CD4-positive, alpha-beta T cell (primary cell): ENCODE data around the gene PTPN3. TPM values are rescaled to one million over a fixed set of nuclear protein-coding genes. Genes with fewer than 3 reads are reported as not detected.
"Not testable (repeated sequence)": the region's sequence is repeated elsewhere in the genome, so short reads cannot be mapped to it uniquely, and the experiment has no call there.

Experiments used
- ATAC-seq: fragments of 200-7000 bp; cut with Tn5 transposase; one replicate; pipeline ENCODE4 v1.10.0; 2022; ENCODE audit warnings: mild to moderate bottlenecking; ENCODE audit not compliant: poor library complexity
- CTCF ChIA-PET: fragments of 350-600 bp; sonication (Branson Sonifier 250); formaldehyde crosslinking; loops from one replicate; lab custom pipeline; 2021; ENCODE audit warnings: antibody characterized with exemption, inconsistent platforms; lab: Charles Lee
- POLR2A ChIA-PET: fragments of 350-600 bp; sonication (Branson Sonifier 250); formaldehyde crosslinking; loops from one replicate; lab custom pipeline; 2021; ENCODE audit warnings: antibody characterized with exemption, inconsistent platforms; lab: Charles Lee
- DNase-seq, 14 experiments: peaks; one replicate each; pipeline ENCODE4 v3.0.0-alpha.2; 2013 to 2020; ENCODE audit warnings: mixed read lengths in 2 of 14
- H3K27ac ChIP-seq, 2 donors: one replicate each; pipeline versions ENCODE4 v1.5.1 to v1.7.0; 2013; ENCODE audit warnings: low read length in 2 of 2, low read depth in 1 of 2, mild to moderate bottlenecking in 1 of 2
- H3K27me3 ChIP-seq, 2 experiments: 1 replicate in 1 of 2; 2 replicates in 1 of 2; pipeline versions ENCODE4 v1.6.1 to v1.7.0; 2013; ENCODE audit warnings: low read length in 2 of 2, control low read depth in 1 of 2, mild to moderate bottlenecking in 1 of 2, moderate library complexity in 1 of 2; ENCODE audit not compliant: insufficient read depth in 2 of 2, control insufficient read depth in 1 of 2
- H3K36me3 ChIP-seq: one replicate; pipeline ENCODE4 v1.6.1; 2013; ENCODE audit warnings: low read length, control low read depth; ENCODE audit not compliant: insufficient read depth
- H3K4me1 ChIP-seq: one replicate; pipeline ENCODE4 v1.6.1; 2013; ENCODE audit warnings: low read length, control low read depth; ENCODE audit not compliant: insufficient read depth
- H3K4me3 ChIP-seq: one replicate; pipeline ENCODE4 v1.5.1; 2013; ENCODE audit warnings: mild to moderate bottlenecking, low read length, moderate library complexity
- H3K9me3 ChIP-seq, 2 experiments: 1 replicate in 1 of 2; 2 replicates in 1 of 2; pipeline versions ENCODE4 v1.6.1 to v1.7.0; 2013; ENCODE audit warnings: low read length in 2 of 2, mild to moderate bottlenecking in 2 of 2, control low read depth in 1 of 2, moderate library complexity in 1 of 2; ENCODE audit not compliant: control insufficient read depth in 1 of 2, insufficient read depth in 1 of 2
- H3K27ac Mint-ChIP-seq: one replicate; pipeline ENCODE4 v1.8.0; 2020; ENCODE audit warnings: mixed read lengths
- H3K27me3 Mint-ChIP-seq: one replicate; pipeline ENCODE4 v1.8.0; 2021; ENCODE audit warnings: mixed read lengths
- H3K36me3 Mint-ChIP-seq: one replicate; pipeline ENCODE4 v1.8.0; 2021; ENCODE audit warnings: low read depth, mixed read lengths
- H3K4me1 Mint-ChIP-seq: one replicate; pipeline ENCODE4 v1.8.0; 2021; ENCODE audit warnings: low read depth, mixed read lengths
- H3K4me3 Mint-ChIP-seq: one replicate; pipeline ENCODE4 v1.8.0; 2020; ENCODE audit warnings: mild to moderate bottlenecking, mixed read lengths
- H3K9me3 Mint-ChIP-seq: one replicate; pipeline ENCODE4 v1.8.0; 2020; ENCODE audit warnings: mixed read lengths
- CTCF ChIP-seq: fragments of 200-600 bp; IDR thresholded peaks from one replicate; pipeline ENCODE4 v1.8.0; 2022; ENCODE audit warnings: antibody characterized with exemption, mild to moderate bottlenecking
- intact Hi-C, 2 experiments: fragments of 100-400 bp; cut with DNase I in 1 of 2; cut with micrococcal nuclease in 1 of 2; formaldehyde crosslinking; loops; one replicate each; pipeline versions ENCODE4 v1.15.1 to v1.9.0; 2023 to 2025; cut with DNase I, micrococcal nuclease
- total RNA-seq, 174 experiments: library from RNA in 2 of 174; stranded (reverse) in 2 of 174; gene quantifications; one replicate each; pipeline ENCODE4 v1.2.3 and lab custom pipeline; 2021 to 2026

The PTPN3 gene
- total RNA-seq, 2 experiments from 2014 or later, result not detected

GRCh38 chr9:109342878-109343277, 155.2 kb downstream of the PTPN3 start:
- Mint-ChIP-seq H3K27ac (no peak overlapping the region), H3K27me3 (peaks cover 12% of the 10 kb centered on the region), H3K4me1 (no peaks in the 10 kb centered on the region), H3K36me3 (no peaks in the 10 kb centered on the region), H3K9me3 (no peaks in the 10 kb centered on the region), H3K4me3 (no peak overlapping the region)
- TF ChIP-seq CTCF, result no peak
- intact Hi-C loops, result no loop called here
- Histone ChIP-seq H3K36me3 (no peaks in the 10 kb centered on the region), H3K9me3 (no peaks in the 10 kb centered on the region), H3K4me1 (no peaks in the 10 kb centered on the region), H3K27ac (no peak overlapping the region), H3K27me3 (peaks cover 0 to 7% of the 10 kb centered on the region in 2 experiments), H3K4me3 (no peak overlapping the region)
- DNase-seq, result no peak
- POLR2A ChIA-PET, result no interaction called here
- no peak for ATAC-seq
- CTCF ChIA-PET, result no interaction called here

DNA sequence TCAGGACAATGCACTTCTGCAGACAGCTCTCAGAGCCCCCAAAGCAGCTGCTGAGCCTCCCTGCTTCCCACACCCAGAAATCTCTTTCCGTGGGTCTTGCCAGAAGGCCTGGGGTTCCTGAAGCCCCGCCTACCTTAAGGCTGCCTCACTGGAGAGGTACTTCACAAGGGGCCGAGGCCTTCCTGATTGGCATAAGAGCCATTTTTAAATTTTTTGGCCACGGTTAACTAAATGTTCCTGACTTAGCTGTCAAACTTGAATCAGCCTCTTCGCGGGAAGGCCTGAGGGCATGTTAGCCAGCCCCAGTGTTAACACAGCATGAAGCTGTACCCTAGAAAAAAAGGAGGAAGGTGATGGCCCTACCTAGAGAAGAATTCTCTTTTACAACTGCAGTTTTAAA, 156.5 kb downstream of the PTPN3 start:
- DNase-seq, result no peak
- Mint-ChIP-seq H3K9me3 (no peaks in the 10 kb centered on the region), H3K27ac (no peak overlapping the region), H3K27me3 (peaks cover 9% of the 10 kb centered on the region), H3K36me3 (no peaks in the 10 kb centered on the region), H3K4me3 (no peak overlapping the region), H3K4me1 (no peaks in the 10 kb centered on the region)
- no peak for TF ChIP-seq CTCF
- ChIA-PET CTCF (no interaction called here), POLR2A (no interaction called here)
- no peak for ATAC-seq
- Histone ChIP-seq H3K4me1 (no peaks in the 10 kb centered on the region), H3K36me3 (no peaks in the 10 kb centered on the region), H3K9me3 (no peaks in the 10 kb centered on the region), H3K27ac (no peak overlapping the region), H3K27me3 (peaks cover 0 to 7% of the 10 kb centered on the region in 2 experiments), H3K4me3 (no peak overlapping the region)
- intact Hi-C loops, result no loop called here

DNA sequence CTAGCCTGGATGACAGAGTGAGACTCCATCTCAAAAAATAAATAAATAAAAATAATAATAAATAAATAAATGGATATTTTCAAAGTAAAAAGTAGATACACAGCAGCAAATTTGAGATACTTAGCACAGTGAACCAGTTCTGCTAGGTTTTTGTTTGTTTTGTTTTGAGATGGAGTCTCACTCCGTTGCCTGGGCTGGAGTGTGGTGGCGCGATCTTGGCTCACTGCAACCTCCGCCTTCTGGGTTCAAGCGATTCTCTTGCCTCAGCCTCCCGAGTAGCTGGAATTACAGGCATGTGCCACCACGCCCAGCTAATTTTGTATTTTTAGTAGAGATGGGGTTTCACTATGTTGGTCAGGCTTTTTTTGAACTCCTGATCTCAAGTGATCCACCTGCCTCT, 157.1 kb downstream of the PTPN3 start:
- intact Hi-C loops, H3K36me3 ChIP-seq, H3K4me3 ChIP-seq, DNase-seq, H3K27me3 ChIP-seq, ATAC-seq, H3K27ac ChIP-seq, H3K27ac Mint-ChIP-seq, CTCF ChIA-PET, H3K9me3 Mint-ChIP-seq, H3K36me3 Mint-ChIP-seq, H3K27me3 Mint-ChIP-seq, H3K9me3 ChIP-seq, H3K4me1 Mint-ChIP-seq, H3K4me3 Mint-ChIP-seq, H3K4me1 ChIP-seq: not testable (repeated sequence)
- POLR2A ChIA-PET, result interaction anchor here (0.6 kb wide), 1 partner anchor 34 kb away, joined by 4 read pairs; no protein-coding TSS in a partner anchor

- ATAC-seq (no peak), DNase-seq (no peak)
- Mint-ChIP-seq H3K27ac (no peak overlapping the region), H3K4me1 (no peaks in the 10 kb centered on the region), H3K27me3 (peaks cover 14% of the 10 kb centered on the region), H3K9me3 (no peaks in the 10 kb centered on the region), H3K4me3 (no peak overlapping the region), H3K36me3 (no peaks in the 10 kb centered on the region)
- TF ChIP-seq CTCF, result no peak
- Histone ChIP-seq H3K9me3 (no peaks in the 10 kb centered on the region), H3K36me3 (no peaks in the 10 kb centered on the region), H3K4me1 (no peaks in the 10 kb centered on the region), H3K27me3 (no peaks in the 10 kb centered on the region), H3K4me3 (no peak overlapping the region), H3K27ac (no peak overlapping the region)
- ChIA-PET CTCF (no interaction called here), POLR2A (no interaction called here)
- intact Hi-C loops, result no loop called here
Measured at GRCh38 chr9:109336409-109336808, 161.7 kb downstream of the PTPN3 start.
